ENCODE measurements around the gene SEMA4D. TPM values are rescaled to one million over a fixed set of nuclear protein-coding genes. Genes with fewer than 3 reads are reported as not detected.

Gene SEMA4D
- total and polyA plus RNA-seq, 5 experiments from 2014 or later: 154 to 573 (median 359) TPM

DNA sequence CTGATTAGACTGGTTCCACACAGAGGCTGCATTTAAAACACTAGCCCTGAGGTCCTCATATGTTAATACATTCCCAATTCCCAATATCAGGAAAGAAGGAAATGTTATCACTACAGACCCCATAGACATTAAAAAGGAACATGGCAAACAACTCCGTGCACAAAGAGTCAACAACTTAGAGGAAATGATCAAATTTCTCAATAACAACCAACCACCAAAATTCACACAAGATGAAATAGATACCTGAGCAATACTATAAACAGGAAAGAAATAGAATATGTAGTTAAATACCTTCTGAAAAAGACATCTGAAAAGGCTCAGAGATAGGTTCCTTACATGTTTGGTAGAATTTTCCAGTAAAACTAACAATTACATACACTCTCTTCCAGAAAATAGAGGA, 28.9 kb downstream of the SEMA4D start:
- Mint-ChIP-seq H3K4me1 (peaks cover 68 to 100% (median 96%) of the 10 kb centered on the region in 4 donors), H3K9me3 (no peaks in the 10 kb centered on the region), H3K4me3 (peak overlapping the region; percentile 75 to 90 (median 84)), H3K36me3 (peaks cover 7 to 76% (median 42%) of the 10 kb centered on the region in 3 donors), H3K27ac (peak overlapping the region; percentile 94 to 99 (median 97)), H3K27me3 (no peaks in the 10 kb centered on the region)
- POLR2A ChIA-PET: interaction anchor here (1.0 to 9.7 kb wide), 12 partner anchors 9 to 45 kb away, joined by 3 to 97 read pairs (median 10); no protein-coding TSS in a partner anchor
- ATAC-seq (peak; percentile 10 to 42), DNase-seq (peak in 1 of 10 donors; percentile 49)

DNA sequence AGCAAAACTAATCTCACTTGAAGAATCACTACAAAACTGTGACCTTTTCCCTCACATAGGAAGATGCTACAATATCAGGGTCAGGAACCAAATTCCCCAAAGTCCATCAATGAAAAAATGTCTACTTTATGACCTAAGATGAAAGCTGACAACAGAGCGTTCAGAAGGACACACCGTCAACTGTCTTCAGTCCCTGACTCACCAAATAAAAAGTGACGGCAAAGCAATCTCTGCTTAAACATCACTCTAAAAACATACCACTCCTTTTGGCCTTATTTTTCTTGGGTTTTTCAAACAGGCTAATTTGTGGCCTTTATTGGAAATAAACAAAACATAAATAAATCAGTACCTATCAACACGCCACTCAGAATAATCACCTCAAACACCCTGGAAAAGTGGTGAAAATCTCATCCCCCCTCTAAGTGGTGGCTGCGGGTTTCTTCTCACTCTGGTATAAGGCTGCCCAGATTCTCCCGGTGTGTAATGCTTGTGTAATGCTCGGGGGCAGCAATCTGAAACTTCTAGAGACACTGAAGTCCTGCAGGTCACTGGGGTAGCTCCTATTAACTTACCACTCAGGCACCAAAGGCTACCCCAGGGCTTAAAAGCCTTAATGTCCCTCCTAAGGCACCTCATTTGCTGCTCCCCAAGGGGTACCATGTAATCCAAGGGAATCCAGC, 29.5 kb downstream of the SEMA4D start:
- Mint-ChIP-seq H3K9me3 (no peaks in the 10 kb centered on the region), H3K4me1 (peaks cover 65 to 99% (median 96%) of the 10 kb centered on the region in 4 donors), H3K27me3 (no peaks in the 10 kb centered on the region), H3K4me3 (peak overlapping the region; percentile 75 to 90 (median 84)), H3K36me3 (peaks cover 7 to 71% (median 37%) of the 10 kb centered on the region in 3 donors), H3K27ac (peak overlapping the region; percentile 94 to 99 (median 97))
- POLR2A ChIA-PET: interaction anchor here (1.0 to 9.7 kb wide), 9 partner anchors 9 to 71 kb away, joined by 3 to 97 read pairs (median 16); no protein-coding TSS in a partner anchor
- no peak for ATAC-seq
- DNase-seq: peak in 1 of 10 donors; percentile 52

DNA sequence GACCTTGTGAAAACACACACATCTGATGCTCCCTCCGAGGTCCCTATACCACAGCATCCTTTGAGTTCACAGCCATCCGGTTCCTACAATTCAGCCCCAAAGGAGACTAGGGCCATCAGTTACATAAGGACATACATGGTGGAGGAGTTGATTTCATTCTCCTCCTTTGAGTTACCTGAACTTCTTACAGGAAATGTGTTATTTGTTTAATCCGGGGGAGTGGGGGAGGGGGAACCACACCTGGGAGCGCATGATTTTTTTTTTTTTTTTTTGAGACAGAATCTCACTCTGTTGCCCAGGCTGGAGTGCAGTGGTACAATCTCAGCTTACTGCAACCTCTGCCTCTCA, 30.7 kb downstream of the SEMA4D start:
- peak overlapping the region; percentile 75 to 90 (median 84) for H3K4me3 Mint-ChIP-seq
- H3K9me3 Mint-ChIP-seq: no peaks in the 10 kb centered on the region
- POLR2A ChIA-PET: interaction anchor here (0.6 to 9.7 kb wide), 17 partner anchors 8 to 82 kb away, joined by 3 to 97 read pairs (median 5); no protein-coding TSS in a partner anchor
- peaks cover 7 to 64% (median 33%) of the 10 kb centered on the region in 3 donors for H3K36me3 Mint-ChIP-seq
- ATAC-seq (peak; percentile 13 to 17), DNase-seq (peak in 1 of 10 donors; percentile 36)
- no peaks in the 10 kb centered on the region for H3K27me3 Mint-ChIP-seq
- peak overlapping the region; percentile 94 to 99 (median 97) for H3K27ac Mint-ChIP-seq
- peaks cover 70 to 99% (median 97%) of the 10 kb centered on the region in 4 donors for H3K4me1 Mint-ChIP-seq

DNA sequence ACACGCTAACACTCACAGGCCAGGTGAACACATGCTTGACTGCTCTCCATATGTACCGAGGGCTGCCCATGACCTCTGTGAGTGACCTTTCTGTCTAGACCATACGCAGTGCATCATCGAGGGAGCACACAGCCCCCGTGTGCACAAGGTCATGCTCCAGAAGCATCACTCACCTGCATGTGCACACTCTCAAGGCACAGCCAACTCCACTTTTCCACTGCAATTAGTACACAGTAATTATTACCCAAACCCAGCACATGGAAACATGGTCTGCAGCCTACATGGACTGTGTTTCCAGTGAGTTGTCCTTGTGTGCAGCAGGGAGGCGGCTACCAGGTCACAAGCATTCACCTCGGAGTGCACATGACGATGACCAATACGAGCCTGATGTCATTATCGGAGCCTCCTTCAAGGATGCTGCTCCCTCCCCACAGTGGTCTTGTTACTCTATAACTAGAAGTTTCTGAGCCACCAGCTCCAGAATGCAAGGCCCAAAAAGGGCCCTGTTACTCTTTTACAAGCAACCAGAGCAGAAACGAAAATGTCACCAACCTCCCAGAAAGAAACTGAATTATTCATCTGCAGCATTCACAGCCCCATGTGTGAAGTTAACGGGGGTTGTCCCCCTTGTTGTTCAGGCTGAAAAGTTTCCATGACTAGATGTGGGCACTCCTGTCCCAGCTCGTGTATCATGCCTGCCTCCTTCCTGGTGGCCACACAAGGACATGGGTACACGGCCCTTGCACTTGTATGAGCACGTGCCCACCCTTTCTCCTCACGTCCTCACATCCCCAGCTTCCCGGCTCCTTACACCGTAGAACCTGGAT, 31.2 kb downstream of the SEMA4D start:
- ATAC-seq (peak in 1 of 2 donors; percentile 33), DNase-seq (peak in 5 of 10 donors; percentile 31 to 65 (median 49))
- Mint-ChIP-seq H3K27ac (peak overlapping the region; percentile 94 to 99 (median 97)), H3K4me1 (peaks cover 71 to 99% (median 98%) of the 10 kb centered on the region in 4 donors), H3K27me3 (no peaks in the 10 kb centered on the region), H3K9me3 (no peaks in the 10 kb centered on the region), H3K36me3 (peaks cover 7 to 62% (median 30%) of the 10 kb centered on the region in 3 donors), H3K4me3 (peak overlapping the region; percentile 75 to 90 (median 84))
- POLR2A ChIA-PET: interaction anchor here (0.9 to 9.7 kb wide), 16 partner anchors 8 to 82 kb away, joined by 3 to 97 read pairs (median 6); no protein-coding TSS in a partner anchor

DNA sequence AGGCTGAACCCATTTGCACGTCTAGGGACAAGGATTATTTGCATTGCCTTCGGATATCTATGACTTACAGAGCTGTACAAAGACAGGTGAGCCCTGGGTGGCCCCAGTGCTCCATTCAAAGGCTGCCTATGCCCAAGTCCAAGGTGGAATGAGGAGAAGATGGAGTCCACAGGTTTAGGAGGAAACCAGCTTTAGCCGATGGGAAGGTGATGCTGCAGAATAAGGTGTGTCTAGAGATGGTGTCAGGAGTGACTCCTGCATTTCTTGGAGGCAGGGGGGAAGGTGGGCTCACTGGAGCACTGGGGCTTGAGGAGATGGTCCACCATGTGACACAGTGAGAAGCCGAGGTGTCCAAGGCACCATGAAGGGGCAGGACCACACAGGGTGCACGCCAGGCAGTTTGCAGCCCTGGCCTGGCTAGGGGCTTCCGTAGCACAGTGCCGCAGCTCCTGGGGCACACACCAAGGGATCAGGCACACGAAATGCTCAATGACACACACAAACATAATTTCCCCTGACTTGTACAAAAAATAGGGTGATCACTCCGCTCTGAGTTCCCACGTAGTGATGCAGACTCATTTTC, 32.1 kb downstream of the SEMA4D start:
- peak overlapping the region; percentile 94 to 99 (median 97) for H3K27ac Mint-ChIP-seq
- peak overlapping the region; percentile 29 to 90 (median 84) for H3K4me3 Mint-ChIP-seq
- peaks cover 7 to 59% (median 30%) of the 10 kb centered on the region in 3 donors for H3K36me3 Mint-ChIP-seq
- ATAC-seq (no peak), DNase-seq (peak in 1 of 10 donors; percentile 49)
- H3K9me3 Mint-ChIP-seq: no peaks in the 10 kb centered on the region
- no peaks in the 10 kb centered on the region for H3K27me3 Mint-ChIP-seq
- peaks cover 72 to 99% (median 97%) of the 10 kb centered on the region in 4 donors for H3K4me1 Mint-ChIP-seq
- POLR2A ChIA-PET: interaction anchor here (0.7 to 8.2 kb wide), 9 partner anchors 10 to 83 kb away, joined by 3 to 97 read pairs (median 8); no protein-coding TSS in a partner anchor

DNA sequence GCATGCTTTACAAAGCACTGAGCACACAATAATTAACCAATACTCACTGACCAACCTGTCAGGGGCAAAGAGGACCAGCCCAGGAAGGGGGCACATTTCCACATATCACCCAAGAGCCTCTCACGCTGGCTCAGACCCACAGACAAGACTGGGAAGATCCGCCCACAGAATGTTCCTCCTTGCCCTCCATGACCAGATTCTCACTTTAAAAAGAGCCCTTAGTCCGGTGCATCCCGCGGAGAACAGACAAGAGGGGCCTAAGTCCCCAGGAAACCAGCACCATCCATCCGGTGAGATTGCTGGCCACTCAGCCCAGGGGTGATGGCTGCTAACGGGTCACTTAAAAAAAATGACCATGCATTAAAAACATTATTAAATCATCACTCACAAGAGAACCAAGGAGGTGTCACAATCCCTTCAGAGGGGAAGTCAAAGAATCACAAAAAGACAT, 32.9 kb downstream of the SEMA4D start:
- Mint-ChIP-seq H3K4me3 (peak overlapping the region; percentile 78 to 90 (median 84)), H3K36me3 (peaks cover 7 to 57% (median 29%) of the 10 kb centered on the region in 3 donors)
- POLR2A ChIA-PET: interaction anchor here (0.6 to 8.2 kb wide), 13 partner anchors 10 to 84 kb away, joined by 3 to 97 read pairs (median 5); no protein-coding TSS in a partner anchor

DNA sequence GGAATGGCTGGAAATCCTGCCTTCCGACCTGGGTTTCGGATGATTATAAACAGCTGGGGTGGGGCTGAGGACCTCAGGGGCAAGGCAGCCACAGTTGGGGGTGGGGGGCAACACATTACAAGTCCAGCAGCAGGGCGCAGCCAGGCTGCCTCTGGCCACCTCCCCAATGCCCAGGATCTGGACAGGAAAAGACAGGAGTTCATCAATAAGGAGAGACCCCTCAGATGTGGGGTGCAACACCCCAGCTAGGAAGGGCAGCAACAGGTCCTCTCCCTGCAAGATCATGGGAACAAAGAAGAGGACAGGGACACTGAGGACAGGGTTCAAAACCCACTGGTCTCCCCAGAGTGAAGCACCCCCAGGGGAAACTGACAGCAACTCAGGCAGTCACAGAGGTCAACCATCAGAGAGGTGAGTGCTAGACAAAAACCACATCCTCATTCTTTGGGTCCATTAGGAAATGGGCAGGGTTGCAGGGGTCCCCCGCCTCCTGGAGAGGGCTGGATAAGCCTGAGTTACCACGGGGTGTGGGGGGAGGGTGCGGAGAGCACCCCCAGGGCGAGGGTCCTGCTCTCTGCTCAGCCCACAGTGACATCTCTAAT, 33.5 kb downstream of the SEMA4D start:
- peak in 1 of 10 donors; percentile 50 for DNase-seq
- H3K9me3 Mint-ChIP-seq: no peaks in the 10 kb centered on the region
- H3K27ac Mint-ChIP-seq: peak overlapping the region; percentile 94 to 99 (median 97)
- H3K27me3 Mint-ChIP-seq: no peaks in the 10 kb centered on the region
- H3K4me3 Mint-ChIP-seq: peak overlapping the region; percentile 78 to 90 (median 86)
- POLR2A ChIA-PET: interaction anchor here (0.6 to 8.2 kb wide), 12 partner anchors 9 to 84 kb away, joined by 3 to 97 read pairs (median 5); no protein-coding TSS in a partner anchor
- peaks cover 76 to 99% (median 97%) of the 10 kb centered on the region in 4 donors for H3K4me1 Mint-ChIP-seq
- peaks cover 7 to 56% (median 23%) of the 10 kb centered on the region in 3 donors for H3K36me3 Mint-ChIP-seq
- ATAC-seq: no peak

More for the DNA sequence above, 32.9 kb downstream of the SEMA4D start:
- DNase-seq (no peak), ATAC-seq (no peak)
- Mint-ChIP-seq H3K27ac (peak overlapping the region; percentile 94 to 99 (median 97)), H3K9me3 (no peaks in the 10 kb centered on the region), H3K27me3 (no peaks in the 10 kb centered on the region), H3K4me1 (peaks cover 76 to 99% (median 97%) of the 10 kb centered on the region in 4 donors)

DNA sequence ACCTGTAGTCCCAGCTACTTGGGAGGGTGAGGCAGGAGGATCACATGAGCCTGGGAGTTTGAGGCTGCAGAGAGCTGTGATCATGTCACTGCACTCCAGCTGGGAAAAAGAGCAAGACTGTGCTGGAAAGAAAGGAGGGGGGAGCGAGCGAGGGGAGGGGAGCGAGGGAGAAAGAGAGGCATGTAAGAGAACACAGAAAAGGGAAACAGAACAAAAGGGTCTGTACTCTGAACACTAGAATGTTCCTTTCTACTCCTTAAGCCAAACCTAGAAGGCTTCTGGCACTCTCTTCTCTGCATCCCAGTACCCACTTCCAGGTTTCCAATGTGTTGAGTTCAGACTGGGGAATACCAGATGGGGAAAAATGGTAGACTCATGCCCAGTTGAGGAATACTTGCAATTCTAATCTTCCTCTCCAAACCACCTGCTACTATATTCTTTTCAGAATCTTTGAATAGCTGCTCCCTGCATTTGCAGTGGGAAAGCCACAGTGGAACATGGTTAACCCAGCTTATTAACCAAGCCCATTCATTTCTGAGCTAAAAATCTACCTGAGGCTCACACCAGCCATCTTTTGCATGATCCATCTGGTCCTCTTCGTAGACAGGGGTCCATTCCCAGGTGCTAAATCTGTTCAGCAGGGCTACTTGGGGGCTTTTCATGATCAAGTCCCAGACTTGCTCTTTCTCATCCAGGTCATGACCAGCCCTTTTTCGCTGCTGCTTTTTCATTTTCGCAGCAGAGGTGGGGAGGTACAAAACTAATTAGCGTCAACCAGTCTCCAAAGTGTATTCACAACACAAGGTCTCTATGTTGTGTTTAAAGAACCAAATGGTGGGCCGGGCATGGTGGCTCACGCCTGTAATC, 34.9 kb downstream of the SEMA4D start:
- DNase-seq (peak in 2 of 10 donors; percentile 23 to 59), ATAC-seq (no peak)
- POLR2A ChIA-PET: interaction anchor here (0.6 to 3.1 kb wide), 20 partner anchors 8 to 340 kb away, joined by 3 to 11 read pairs (median 5); no protein-coding TSS in a partner anchor
- no peaks in the 10 kb centered on the region for H3K27me3 Mint-ChIP-seq
- peak overlapping the region; percentile 94 to 99 (median 97) for H3K27ac Mint-ChIP-seq
- peaks cover 0 to 45% (median 17%) of the 10 kb centered on the region in 3 donors for H3K36me3 Mint-ChIP-seq
- H3K9me3 Mint-ChIP-seq: no peaks in the 10 kb centered on the region
- H3K4me1 Mint-ChIP-seq: peaks cover 76 to 99% (median 97%) of the 10 kb centered on the region in 4 donors
- peak overlapping the region; percentile 50 to 90 (median 78) for H3K4me3 Mint-ChIP-seq

DNA sequence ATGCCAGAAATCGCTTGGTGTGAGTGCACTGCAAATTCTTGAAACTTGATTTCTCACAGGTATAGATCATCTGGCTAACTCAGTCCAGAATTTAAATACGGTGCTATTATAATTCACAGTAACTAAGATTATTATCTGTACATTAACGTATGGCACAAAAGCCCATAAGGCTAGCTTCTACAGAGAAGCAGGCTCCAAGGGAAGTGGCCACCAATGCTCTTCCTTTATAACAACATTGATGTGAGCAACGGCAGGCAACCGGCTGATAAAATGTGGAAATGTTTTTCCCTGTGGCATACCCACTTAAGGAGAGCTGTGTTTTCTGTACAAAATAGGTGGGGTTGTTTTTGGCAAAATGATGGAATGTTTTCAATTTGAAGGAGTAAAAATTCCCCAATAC, 35.7 kb downstream of the SEMA4D start:
- Mint-ChIP-seq H3K27me3 (no peaks in the 10 kb centered on the region), H3K4me1 (peaks cover 73 to 99% (median 97%) of the 10 kb centered on the region in 4 donors), H3K9me3 (no peaks in the 10 kb centered on the region), H3K4me3 (peak overlapping the region; percentile 50 to 90 (median 78)), H3K36me3 (peaks cover 0 to 44% (median 16%) of the 10 kb centered on the region in 3 donors), H3K27ac (peak overlapping the region; percentile 94 to 99 (median 97))
- DNase-seq: peak in 1 of 10 donors; percentile 6
- POLR2A ChIA-PET: interaction anchor here (0.7 to 3.1 kb wide), 13 partner anchors 8 to 87 kb away, joined by 3 to 11 read pairs (median 6); no protein-coding TSS in a partner anchor
- ATAC-seq: no peak

DNA sequence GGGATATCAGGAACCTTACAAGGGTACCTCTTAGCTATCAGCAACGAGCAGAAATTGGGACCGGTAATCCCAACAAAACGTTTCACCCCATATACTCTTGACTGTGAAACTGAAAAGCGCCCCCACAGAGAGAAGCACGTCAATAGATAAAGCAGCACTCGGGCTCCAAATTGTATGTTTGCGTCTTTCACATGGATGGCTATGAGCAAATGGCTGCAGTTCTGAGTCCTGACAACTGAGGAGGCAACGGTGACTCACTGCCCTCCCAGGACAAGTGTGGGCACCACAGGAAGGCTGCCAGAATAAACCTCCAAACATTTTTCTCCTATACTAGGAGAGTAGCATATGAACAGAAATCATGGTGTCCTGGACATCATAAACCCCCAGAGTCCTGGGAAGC, 36.6 kb downstream of the SEMA4D start:
- DNase-seq: no peak
- H3K36me3 Mint-ChIP-seq: peaks cover 0 to 37% (median 16%) of the 10 kb centered on the region in 3 donors
- H3K27me3 Mint-ChIP-seq: no peaks in the 10 kb centered on the region
- H3K4me3 Mint-ChIP-seq: peak overlapping the region in 9 of 10 donors; percentile 44 to 90 (median 65)
- peak in 1 of 2 donors; percentile 5 for ATAC-seq
- POLR2A ChIA-PET: interaction anchor here (0.9 to 2.4 kb wide), 12 partner anchors 9 to 67 kb away, joined by 3 to 11 read pairs (median 6); no protein-coding TSS in a partner anchor
- H3K4me1 Mint-ChIP-seq: peaks cover 72 to 99% (median 97%) of the 10 kb centered on the region in 4 donors
- H3K9me3 Mint-ChIP-seq: no peaks in the 10 kb centered on the region
- H3K27ac Mint-ChIP-seq: peak overlapping the region; percentile 95 to 99 (median 97)
